ENCODE results near the gene KLHL20. TPM values are rescaled to one million over a fixed set of nuclear protein-coding genes. Genes with fewer than 3 reads are reported as not detected.
A peak's percentile ranks its signal among the peaks of the same experiment; 100 is the strongest.
"Not testable (repeated sequence)": the region's sequence is repeated elsewhere in the genome, so short reads cannot be mapped to it uniquely, and the experiment has no call there.

Gene KLHL20
- total and polyA plus RNA-seq, 12 donors: 4.6 to 42.5 (median 23.8) TPM

DNA sequence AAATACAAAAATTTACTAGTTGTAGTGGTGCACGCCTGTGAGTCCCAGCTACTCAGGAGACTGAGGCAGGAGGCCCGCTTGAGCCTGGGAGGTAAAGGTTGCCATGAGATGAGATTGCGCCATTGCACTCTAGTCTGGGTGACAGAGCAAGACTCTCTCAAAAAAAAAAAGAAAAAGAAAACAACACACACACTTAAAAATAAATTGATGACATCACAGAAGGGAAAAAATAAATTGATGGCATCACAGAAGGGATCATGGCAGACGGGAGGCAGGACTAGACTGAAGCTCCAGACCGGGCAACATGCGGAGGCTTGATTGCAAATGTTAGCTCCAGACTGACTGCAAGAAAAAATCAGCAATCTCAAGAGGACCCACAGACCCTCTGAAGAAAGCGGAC is 43.3 kb downstream of the KLHL20 start:
- 96 to 99% (median 98%) methylated on average over 7 of the region's 7 CpGs for WGBS, 4 donors
- TF ChIP-seq POLR2A (IDR thresholded peaks at IDR 0.05): no peak
- TF ChIP-seq, protein P1, sequence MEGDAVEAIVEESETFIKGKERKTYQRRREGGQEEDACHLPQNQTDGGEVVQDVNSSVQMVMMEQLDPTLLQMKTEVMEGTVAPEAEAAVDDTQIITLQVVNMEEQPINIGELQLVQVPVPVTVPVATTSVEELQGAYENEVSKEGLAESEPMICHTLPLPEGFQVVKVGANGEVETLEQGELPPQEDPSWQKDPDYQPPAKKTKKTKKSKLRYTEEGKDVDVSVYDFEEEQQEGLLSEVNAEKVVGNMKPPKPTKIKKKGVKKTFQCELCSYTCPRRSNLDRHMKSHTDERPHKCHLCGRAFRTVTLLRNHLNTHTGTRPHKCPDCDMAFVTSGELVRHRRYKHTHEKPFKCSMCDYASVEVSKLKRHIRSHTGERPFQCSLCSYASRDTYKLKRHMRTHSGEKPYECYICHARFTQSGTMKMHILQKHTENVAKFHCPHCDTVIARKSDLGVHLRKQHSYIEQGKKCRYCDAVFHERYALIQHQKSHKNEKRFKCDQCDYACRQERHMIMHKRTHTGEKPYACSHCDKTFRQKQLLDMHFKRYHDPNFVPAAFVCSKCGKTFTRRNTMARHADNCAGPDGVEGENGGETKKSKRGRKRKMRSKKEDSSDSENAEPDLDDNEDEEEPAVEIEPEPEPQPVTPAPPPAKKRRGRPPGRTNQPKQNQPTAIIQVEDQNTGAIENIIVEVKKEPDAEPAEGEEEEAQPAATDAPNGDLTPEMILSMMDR (IDR thresholded peaks at IDR 0.05): no peak
- Histone ChIP-seq H3K27ac (no peak overlapping the region), H3K9me3 (replicated peaks in 1 of 3) (no peaks in the 10 kb centered on the region), H3K4me1 (replicated peaks in 1 of 2) (no peaks in the 10 kb centered on the region), H3K36me3 (replicated peaks in 1 of 2) (peaks cover 0 to 58% of the 10 kb centered on the region in 2 donors), H3K4me3 (no peak overlapping the region), H3K27me3 (no peaks in the 10 kb centered on the region)
- intact Hi-C loops (cut with DNase I): no loop called here
- no peak for DNase-seq

DNA sequence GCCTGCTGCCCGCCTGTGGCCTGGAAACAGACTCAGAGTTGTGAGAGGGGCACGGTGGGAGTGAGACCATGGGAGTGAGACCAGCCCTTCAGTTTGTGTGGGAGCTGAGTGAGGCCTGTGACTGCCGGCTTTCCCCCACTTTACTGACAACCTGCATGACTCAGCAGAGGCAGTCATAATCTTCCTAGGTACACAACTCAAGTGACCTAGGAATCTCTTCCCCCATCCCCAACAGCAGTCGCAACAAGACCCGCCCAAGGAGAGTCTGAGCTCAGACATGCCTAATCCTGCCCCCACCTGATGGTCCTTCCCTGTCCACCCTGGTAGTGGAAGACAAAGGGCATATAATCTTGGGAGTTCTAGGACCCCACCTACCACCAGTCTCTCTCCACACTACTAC is 44.2 kb downstream of the KLHL20 start:
- WGBS, 4 donors: 94 to 99% (median 98%) methylated on average over 5 of the region's 5 CpGs
- intact Hi-C loops (cut with DNase I): no loop called here
- Histone ChIP-seq H3K4me3 (no peak overlapping the region), H3K27ac (no peak overlapping the region), H3K9me3 (replicated peaks in 1 of 3) (no peaks in the 10 kb centered on the region), H3K4me1 (replicated peaks in 1 of 2) (no peaks in the 10 kb centered on the region), H3K36me3 (replicated peaks in 1 of 2) (peaks cover 0 to 49% of the 10 kb centered on the region in 2 donors), H3K27me3 (no peaks in the 10 kb centered on the region)
- no peak for DNase-seq
- no peak for TF ChIP-seq POLR2A (IDR thresholded peaks at IDR 0.05)
- TF ChIP-seq, protein P1 (IDR thresholded peaks at IDR 0.05): no peak

DNA sequence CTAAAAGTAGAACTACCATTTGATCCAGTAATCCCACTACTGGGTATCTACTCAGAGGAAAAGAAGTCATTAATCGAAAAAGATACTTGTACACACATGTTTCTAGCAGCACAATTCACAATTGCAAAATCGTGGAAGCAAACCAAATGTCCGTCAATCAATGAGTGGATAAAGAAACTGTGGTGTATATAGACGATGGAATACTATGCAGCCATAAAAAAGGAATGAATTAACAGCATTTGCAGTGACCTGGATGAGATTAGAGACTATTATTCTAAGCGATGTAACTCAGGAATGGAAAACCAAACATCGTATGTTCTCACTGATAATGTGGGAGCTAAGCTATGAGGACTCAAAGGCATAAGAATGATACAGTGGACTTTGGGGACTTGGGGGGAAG is 49.5 kb downstream of the KLHL20 start:
- H3K36me3 ChIP-seq (replicated peaks in 1 of 2): not testable (repeated sequence)
- 94 to 99% (median 97%) methylated on average over 6 of the region's 6 CpGs for WGBS, 4 donors

DNA sequence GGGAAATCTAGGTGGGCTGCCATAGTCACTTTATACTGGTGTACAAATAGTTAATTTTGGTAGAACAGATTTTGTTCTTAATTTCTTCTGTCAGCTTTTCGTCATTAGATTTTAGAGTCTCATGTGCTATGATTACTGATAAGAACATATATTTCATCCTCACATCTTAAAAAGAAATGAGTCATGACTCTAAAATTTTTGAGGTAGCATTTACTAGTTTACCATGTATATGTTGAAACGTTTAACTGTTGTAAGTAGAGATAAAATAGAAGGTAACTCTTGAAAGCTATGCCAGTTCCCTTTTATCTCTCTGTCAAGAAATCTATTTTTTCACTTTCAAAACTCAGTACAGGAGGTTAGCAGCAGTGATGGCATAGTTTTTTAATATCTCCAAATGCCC is 53.4 kb downstream of the KLHL20 start:
- whole genome bisulfite sequencing, 4 donors: 52 to 72% (median 70%) methylated on average over 2 of the region's 2 CpGs
- H3K27me3 ChIP-seq: no peaks in the 10 kb centered on the region
- peaks cover 0 to 4% (median 2%) of the 10 kb centered on the region in 3 donors for H3K9me3 ChIP-seq (replicated peaks in 1 of 3)
- no peak overlapping the region for H3K4me3 ChIP-seq
- H3K36me3 ChIP-seq (replicated peaks in 1 of 2): no peaks in the 10 kb centered on the region
- TF ChIP-seq, protein P1 (IDR thresholded peaks at IDR 0.05): no peak
- TF ChIP-seq POLR2A (IDR thresholded peaks at IDR 0.05): no peak
- H3K4me1 ChIP-seq (replicated peaks in 1 of 2): no peaks in the 10 kb centered on the region
- DNase-seq: no peak
- intact Hi-C loops (cut with DNase I): no loop called here
- H3K27ac ChIP-seq: no peak overlapping the region

More for the DNA sequence above, 49.5 kb downstream of the KLHL20 start:
- H3K4me3 ChIP-seq; intact Hi-C loops (cut with DNase I); H3K4me1 ChIP-seq (replicated peaks in 1 of 2); H3K9me3 ChIP-seq (replicated peaks in 1 of 3); H3K27me3 ChIP-seq; DNase-seq; H3K27ac ChIP-seq: not testable (repeated sequence)

DNA sequence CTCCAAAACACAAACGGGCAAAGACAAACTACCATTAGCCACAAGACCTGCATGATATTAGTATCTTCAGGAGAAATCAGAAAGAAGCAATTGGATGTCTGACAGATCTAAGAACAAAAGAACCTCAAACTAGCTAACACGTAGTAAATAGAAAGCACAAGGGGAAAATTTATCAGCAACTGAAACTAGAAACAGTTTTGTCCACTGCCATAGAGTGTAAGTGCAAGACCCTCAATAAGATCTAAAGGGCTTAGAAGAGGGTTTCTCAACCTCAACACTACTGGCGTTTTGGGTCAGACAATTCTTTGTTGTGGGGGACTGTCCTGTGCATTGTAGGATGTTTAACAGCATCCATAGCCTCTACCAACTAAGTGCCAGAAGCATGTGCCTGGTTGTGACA is 54.0 kb downstream of the KLHL20 start:
- no peak for DNase-seq
- WGBS, 4 donors: 92 to 98% (median 94%) methylated on average over 3 of the region's 3 CpGs
- no peak overlapping the region for H3K4me3 ChIP-seq
- no peaks in the 10 kb centered on the region for H3K27me3 ChIP-seq
- H3K36me3 ChIP-seq (replicated peaks in 1 of 2): no peaks in the 10 kb centered on the region
- peaks cover 0 to 4% (median 2%) of the 10 kb centered on the region in 3 donors for H3K9me3 ChIP-seq (replicated peaks in 1 of 3)
- TF ChIP-seq, protein P1 (IDR thresholded peaks at IDR 0.05): no peak
- TF ChIP-seq POLR2A (IDR thresholded peaks at IDR 0.05): no peak
- no peaks in the 10 kb centered on the region for H3K4me1 ChIP-seq (replicated peaks in 1 of 2)
- intact Hi-C loops (cut with DNase I): no loop called here
- H3K27ac ChIP-seq: no peak overlapping the region

DNA sequence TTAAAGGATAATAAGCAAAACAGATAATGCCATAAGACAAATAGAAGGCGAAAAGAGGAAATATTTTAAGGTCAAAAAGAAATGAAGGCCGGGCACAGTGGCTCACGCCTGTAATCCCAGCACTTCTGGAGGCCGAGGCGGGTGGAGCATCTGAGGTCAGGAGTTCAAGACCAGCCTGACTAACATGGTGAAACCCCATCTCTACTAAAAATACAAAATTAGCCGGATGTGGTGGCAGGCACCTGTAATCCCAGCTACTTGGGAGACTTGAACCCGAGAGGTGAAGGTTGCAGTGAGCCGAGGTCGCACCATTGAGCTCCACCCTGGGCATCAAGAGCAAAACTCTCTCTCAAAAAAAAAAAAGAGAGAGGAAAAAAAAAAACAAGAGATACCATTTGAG is 55.5 kb downstream of the KLHL20 start:
- H3K4me1 ChIP-seq (replicated peaks in 1 of 2); intact Hi-C loops (cut with DNase I); H3K36me3 ChIP-seq (replicated peaks in 1 of 2); H3K27me3 ChIP-seq; H3K9me3 ChIP-seq (replicated peaks in 1 of 3); H3K4me3 ChIP-seq; H3K27ac ChIP-seq: not testable (repeated sequence)
- 55 to 75% (median 70%) methylated on average over 9 of the region's 9 CpGs for WGBS, 4 donors
- peak in 1 of 7 donors; percentile 25 for DNase-seq
